M059J (cell line): ENCODE measurements around the gene OGDH. TPM values are rescaled to one million over a fixed set of nuclear protein-coding genes. Genes with fewer than 3 reads are reported as not detected.

ENCODE experiments used
- total RNA-seq: library from RNA; depleted of rRNA; stranded (reverse); fragments of >200 nt; shearing (Covaris generic); gene quantifications from 2 replicates; pipeline ENCODE4 v1.2.3, GENCODE V29; 2014; rRNA removed

OGDH gene
- total RNA-seq, 1 experiment from 2014 or later = 56.0 TPM

Other genes starting within 250 kb of the OGDH start
- gene NUDCD3, start 116.0 kb upstream of the OGDH start, total RNA-seq = 41.3 and 76.2 TPM in 2 replicates
- gene NPC1L1, start 65.3 kb upstream of the OGDH start, total RNA-seq = not detected in 2 replicates
- 63.2 and 68.6 TPM in 2 replicates for gene DDX56, start 32.7 kb upstream of the OGDH start, total RNA-seq
- 226 and 256 TPM in 2 replicates for gene TMED4, start 24.4 kb upstream of the OGDH start, total RNA-seq
- 6.2 and 11.4 TPM in 2 replicates for gene ZMIZ2, start 142.2 kb downstream of the OGDH start, total RNA-seq
- 4,190 and 5,216 TPM in 2 replicates for gene PPIA, start 190.1 kb downstream of the OGDH start, total RNA-seq
- 502 and 524 TPM in 2 replicates for gene H2AZ2, start 241.5 kb downstream of the OGDH start, total RNA-seq